HepG2 (cell line): ENCODE results near the gene HDAC4. TPM values are rescaled to one million over a fixed set of nuclear protein-coding genes. Genes with fewer than 3 reads are reported as not detected.

Experiments
- ASH2L ChIP-seq: fragments of 300-600, 200-600 bp; sonication (generic); IDR thresholded peaks from 2 replicates; pipeline ENCODE4 v1.7.0; 2017; ENCODE audit warnings: low read depth, mild to moderate bottlenecking, moderate library complexity, mixed read lengths, low read length; ENCODE audit not compliant: insufficient read length
- CEBPG ChIP-seq: IDR thresholded peaks from 2 replicates; pipeline ENCODE4 v1.6.1; 2016
- DPF2 ChIP-seq: sonication (generic); formaldehyde crosslinking; IDR thresholded peaks from 2 replicates; pipeline ENCODE4 v1.4.0; 2020; ENCODE audit warnings: mild to moderate bottlenecking, low read depth, missing genetic modification reagents, borderline replicate concordance
- DR1 ChIP-seq: sonication (generic); formaldehyde crosslinking; IDR thresholded peaks from 2 replicates; pipeline ENCODE4 v1.8.0; 2021; ENCODE audit warnings: mild to moderate bottlenecking, missing genetic modification reagents, inconsistent platforms
- MAFK ChIP-seq, 2 experiments: IDR thresholded peaks in 1 of 2; conservative IDR thresholded peaks in 1 of 2; 2 replicates each; pipeline ENCODE4 v1.6.1; 2011; ENCODE audit warnings: improper control_type of control experiment in 2 of 2, low read length in 2 of 2
- NFRKB ChIP-seq: fragments of 450-650 bp; IDR thresholded peaks from 2 replicates; pipeline ENCODE4 v1.6.1; 2017
- POGZ ChIP-seq: sonication (generic); formaldehyde crosslinking; IDR thresholded peaks from 2 replicates; pipeline ENCODE4 v1.4.0; 2020; ENCODE audit warnings: mild to moderate bottlenecking, missing genetic modification reagents
- TOPORS ChIP-seq: sonication (generic); formaldehyde crosslinking; IDR thresholded peaks from 2 replicates; pipeline ENCODE4 v1.8.0; 2023; ENCODE audit warnings: mild to moderate bottlenecking, missing genetic modification reagents
- U2AF1 ChIP-seq: fragments of 200-400 bp; formaldehyde crosslinking; optimal IDR thresholded peaks from 2 replicates; pipeline ENCODE3; 2017; ENCODE audit warnings: mild to moderate bottlenecking, low read depth, low read length
- ZBTB1 ChIP-seq: sonication (generic); formaldehyde crosslinking; IDR thresholded peaks from 2 replicates; pipeline ENCODE4 v1.4.0; 2020; ENCODE audit warnings: missing genetic modification reagents, borderline replicate concordance
- ZNF207 ChIP-seq: fragments of 450-650 bp; IDR thresholded peaks from 2 replicates; pipeline ENCODE4 v1.6.1; 2016; ENCODE audit warnings: antibody characterized with exemption, borderline replicate concordance
- ZNF274 ChIP-seq: sonication (generic); formaldehyde crosslinking; IDR thresholded peaks from 2 replicates; pipeline ENCODE4 v1.5.1; 2020; ENCODE audit warnings: mild to moderate bottlenecking, missing genetic modification reagents
- ZNF567 ChIP-seq: sonication (generic); formaldehyde crosslinking; IDR thresholded peaks from 2 replicates; pipeline ENCODE4 v1.8.1; 2023; ENCODE audit warnings: mild to moderate bottlenecking, missing genetic modification reagents, borderline replicate concordance
- ZNF703 ChIP-seq: sonication (generic); formaldehyde crosslinking; IDR thresholded peaks from 2 replicates; pipeline ENCODE4 v1.5.1; 2020; ENCODE audit warnings: missing genetic modification reagents, mild to moderate bottlenecking, moderate library complexity, borderline replicate concordance
- ZNF746 ChIP-seq: sonication (generic); formaldehyde crosslinking; IDR thresholded peaks from 2 replicates; pipeline ENCODE4 v1.8.0; 2022; ENCODE audit warnings: mild to moderate bottlenecking, missing genetic modification reagents
- ZNF788 ChIP-seq: sonication (generic); formaldehyde crosslinking; IDR thresholded peaks from 2 replicates; pipeline ENCODE4 v1.5.0; 2020; ENCODE audit warnings: mild to moderate bottlenecking, missing genetic modification reagents, borderline replicate concordance
- ZNF792 ChIP-seq: IDR thresholded peaks from 2 replicates; pipeline ENCODE4 v1.6.1; 2016
- polyA plus RNA-seq, 8 experiments: library from polyadenylated mRNA; depleted of rRNA in 3 of 8; stranded (reverse) in 7 of 8; unstranded in 1 of 8; fragments of >200 nt; fragmentation: Illumina TruSeq in 4 of 8; extraction: Trizol in 4 of 8; gene quantifications; 2 replicates each; pipeline versions ENCODE4 v1.2.1 to v1.2.3, GENCODE V29; 2011 to 2016; ENCODE audit warnings: low read depth in 4 of 8, missing spikeins in 1 of 8, mixed read lengths in 1 of 8; ENCODE audit not compliant: insufficient read depth in 1 of 8
- total RNA-seq, 5 experiments: library from RNA; depleted of rRNA; stranded (reverse); fragments of >200 nt; fragmentation: Illumina TruSeq; extraction: Trizol; gene quantifications; 2 replicates each; pipeline ENCODE4 v1.2.3, GENCODE V29; 2016; ENCODE audit warnings: low read depth in 1 of 5
- TF ChIP-seq, protein P1 (sequence below): sonication (generic); formaldehyde crosslinking; IDR thresholded peaks from 2 replicates; pipeline ENCODE4 v1.4.0; 2020; ENCODE audit warnings: low read depth, mild to moderate bottlenecking, missing genetic modification reagents
- TF ChIP-seq, protein P2 (sequence below): IDR thresholded peaks from 2 replicates; pipeline ENCODE4 v1.6.1; 2016; ENCODE audit warnings: mild to moderate bottlenecking
- TF ChIP-seq, protein P3 (sequence below): sonication (generic); formaldehyde crosslinking; IDR thresholded peaks from 2 replicates; pipeline ENCODE4 v1.5.1; 2020; ENCODE audit warnings: mild to moderate bottlenecking, missing genetic modification reagents, moderate library complexity

HDAC4 gene
- total and polyA plus RNA-seq, 2 of the 13 experiments (the other 11 are each of a cell fraction or from before 2014, with no cell fraction given) = 10.1 to 11.5 TPM

DNA sequence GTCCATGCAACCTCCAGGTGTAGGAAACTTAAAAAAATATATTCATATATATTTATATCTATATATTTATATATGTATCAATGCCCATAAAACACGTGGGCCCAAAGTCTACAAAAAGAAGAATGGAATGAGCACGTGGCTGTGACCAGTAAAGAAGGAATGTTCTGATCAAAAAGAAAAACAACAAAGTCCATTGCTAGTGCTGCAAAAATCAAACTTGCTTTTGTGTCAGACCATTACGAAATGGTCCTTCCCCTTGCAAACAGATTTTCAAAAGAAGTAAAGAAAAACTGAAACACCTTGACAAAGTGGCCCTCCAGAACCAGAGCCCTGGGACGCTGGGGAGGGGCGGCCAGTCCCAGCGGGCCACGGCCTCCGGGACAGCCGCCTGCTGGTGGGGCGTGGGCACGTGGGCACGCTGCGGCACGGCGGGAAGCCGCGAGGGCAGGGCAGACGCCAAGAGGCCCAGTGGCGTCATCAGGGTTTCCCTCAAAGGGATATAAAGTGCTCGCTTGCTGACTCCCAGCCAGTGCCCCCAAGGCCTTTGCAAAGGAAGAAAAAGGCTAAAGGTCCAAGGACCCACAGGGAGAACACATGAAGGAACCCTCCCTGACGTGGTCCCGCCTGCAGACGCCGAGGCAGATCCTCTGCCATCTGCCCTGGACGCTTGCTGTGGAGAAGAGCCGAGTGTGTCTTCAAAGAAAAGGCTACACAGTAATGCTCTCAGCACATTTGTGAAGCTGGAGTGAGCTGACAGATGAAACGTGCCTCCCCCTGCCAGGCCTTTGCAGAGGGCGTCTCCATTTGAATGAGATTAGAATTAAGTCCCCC, 351.2 kb downstream of the HDAC4 start (continued):
- TF ChIP-seq, protein P1, sequence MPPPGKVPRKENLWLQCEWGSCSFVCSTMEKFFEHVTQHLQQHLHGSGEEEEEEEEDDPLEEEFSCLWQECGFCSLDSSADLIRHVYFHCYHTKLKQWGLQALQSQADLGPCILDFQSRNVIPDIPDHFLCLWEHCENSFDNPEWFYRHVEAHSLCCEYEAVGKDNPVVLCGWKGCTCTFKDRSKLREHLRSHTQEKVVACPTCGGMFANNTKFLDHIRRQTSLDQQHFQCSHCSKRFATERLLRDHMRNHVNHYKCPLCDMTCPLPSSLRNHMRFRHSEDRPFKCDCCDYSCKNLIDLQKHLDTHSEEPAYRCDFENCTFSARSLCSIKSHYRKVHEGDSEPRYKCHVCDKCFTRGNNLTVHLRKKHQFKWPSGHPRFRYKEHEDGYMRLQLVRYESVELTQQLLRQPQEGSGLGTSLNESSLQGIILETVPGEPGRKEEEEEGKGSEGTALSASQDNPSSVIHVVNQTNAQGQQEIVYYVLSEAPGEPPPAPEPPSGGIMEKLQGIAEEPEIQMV (CRISPR knock-in tag) = no peak
- TF ChIP-seq, protein P2, sequence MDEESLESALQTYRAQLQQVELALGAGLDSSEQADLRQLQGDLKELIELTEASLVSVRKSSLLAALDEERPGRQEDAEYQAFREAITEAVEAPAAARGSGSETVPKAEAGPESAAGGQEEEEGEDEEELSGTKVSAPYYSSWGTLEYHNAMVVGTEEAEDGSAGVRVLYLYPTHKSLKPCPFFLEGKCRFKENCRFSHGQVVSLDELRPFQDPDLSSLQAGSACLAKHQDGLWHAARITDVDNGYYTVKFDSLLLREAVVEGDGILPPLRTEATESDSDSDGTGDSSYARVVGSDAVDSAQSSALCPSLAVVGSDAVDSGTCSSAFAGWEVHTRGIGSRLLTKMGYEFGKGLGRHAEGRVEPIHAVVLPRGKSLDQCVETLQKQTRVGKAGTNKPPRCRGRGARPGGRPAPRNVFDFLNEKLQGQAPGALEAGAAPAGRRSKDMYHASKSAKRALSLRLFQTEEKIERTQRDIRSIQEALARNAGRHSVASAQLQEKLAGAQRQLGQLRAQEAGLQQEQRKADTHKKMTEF (CRISPR knock-in tag) = peak; percentile 48; the same call in 1 of the 2 replicates
- TF ChIP-seq ZNF274 = peak; percentile 73
- TF ChIP-seq CEBPG (CRISPR knock-in tag) = peak; percentile 78
- no peak for TF ChIP-seq U2AF1
- TF ChIP-seq ZBTB1 (CRISPR knock-in tag) = no peak
- TF ChIP-seq ZNF703 (CRISPR knock-in tag) = no peak
- no peak for TF ChIP-seq ZNF207
- no peak for TF ChIP-seq ZNF788 (CRISPR knock-in tag)
- no peak for TF ChIP-seq ZNF567 (CRISPR knock-in tag)
- no peak for TF ChIP-seq POGZ (CRISPR knock-in tag)
- TF ChIP-seq TOPORS (CRISPR knock-in tag) = 0 out of 2 replicates have a peak, but pooled peaks have one; percentile 38
- TF ChIP-seq, protein P3, sequence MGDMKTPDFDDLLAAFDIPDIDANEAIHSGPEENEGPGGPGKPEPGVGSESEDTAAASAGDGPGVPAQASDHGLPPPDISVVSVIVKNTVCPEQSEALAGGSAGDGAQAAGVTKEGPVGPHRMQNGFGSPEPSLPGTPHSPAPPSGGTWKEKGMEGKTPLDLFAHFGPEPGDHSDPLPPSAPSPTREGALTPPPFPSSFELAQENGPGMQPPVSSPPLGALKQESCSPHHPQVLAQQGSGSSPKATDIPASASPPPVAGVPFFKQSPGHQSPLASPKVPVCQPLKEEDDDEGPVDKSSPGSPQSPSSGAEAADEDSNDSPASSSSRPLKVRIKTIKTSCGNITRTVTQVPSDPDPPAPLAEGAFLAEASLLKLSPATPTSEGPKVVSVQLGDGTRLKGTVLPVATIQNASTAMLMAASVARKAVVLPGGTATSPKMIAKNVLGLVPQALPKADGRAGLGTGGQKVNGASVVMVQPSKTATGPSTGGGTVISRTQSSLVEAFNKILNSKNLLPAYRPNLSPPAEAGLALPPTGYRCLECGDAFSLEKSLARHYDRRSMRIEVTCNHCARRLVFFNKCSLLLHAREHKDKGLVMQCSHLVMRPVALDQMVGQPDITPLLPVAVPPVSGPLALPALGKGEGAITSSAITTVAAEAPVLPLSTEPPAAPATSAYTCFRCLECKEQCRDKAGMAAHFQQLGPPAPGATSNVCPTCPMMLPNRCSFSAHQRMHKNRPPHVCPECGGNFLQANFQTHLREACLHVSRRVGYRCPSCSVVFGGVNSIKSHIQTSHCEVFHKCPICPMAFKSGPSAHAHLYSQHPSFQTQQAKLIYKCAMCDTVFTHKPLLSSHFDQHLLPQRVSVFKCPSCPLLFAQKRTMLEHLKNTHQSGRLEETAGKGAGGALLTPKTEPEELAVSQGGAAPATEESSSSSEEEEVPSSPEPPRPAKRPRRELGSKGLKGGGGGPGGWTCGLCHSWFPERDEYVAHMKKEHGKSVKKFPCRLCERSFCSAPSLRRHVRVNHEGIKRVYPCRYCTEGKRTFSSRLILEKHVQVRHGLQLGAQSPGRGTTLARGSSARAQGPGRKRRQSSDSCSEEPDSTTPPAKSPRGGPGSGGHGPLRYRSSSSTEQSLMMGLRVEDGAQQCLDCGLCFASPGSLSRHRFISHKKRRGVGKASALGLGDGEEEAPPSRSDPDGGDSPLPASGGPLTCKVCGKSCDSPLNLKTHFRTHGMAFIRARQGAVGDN (CRISPR knock-in tag) = peak; percentile 91
- peak; percentile 50; the same call in 1 of the 2 replicates for TF ChIP-seq DPF2 (CRISPR knock-in tag)
- TF ChIP-seq ASH2L = peak; percentile 46
- no peak for TF ChIP-seq ZNF792
- no peak for TF ChIP-seq NFRKB
- peak in 1 of 2 experiments; percentile 13; a peak in 1 of 4 replicates for TF ChIP-seq MAFK (conservative IDR thresholded peaks at IDR 0.05 in 1 of 2, IDR thresholded peaks at IDR 0.05 in 1 of 2; ENCODE audit: low read length in 2 of 2)
- TF ChIP-seq DR1 (CRISPR knock-in tag) = no peak
- no peak for TF ChIP-seq ZNF746
